ENCODE results near the gene SNRPA1.

GRCh38 chr15:101252836-101253235 is 42.2 kb downstream of the SNRPA1 start:
- TF ChIP-seq CTCF (IDR thresholded peaks at IDR 0.05) (no peak), EZH2 (IDR thresholded peaks at IDR 0.05; ENCODE audit: borderline replicate concordance, insufficient read depth, low read depth, low read length, poor library complexity, severe bottlenecking) (no peak)

Data from B cell (primary cell).